OCI-LY7 (cell line): Measurements from ENCODE around the gene EGFR. TPM values are rescaled to one million over a fixed set of nuclear protein-coding genes. Genes with fewer than 3 reads are reported as not detected.

Experiments used
- Bru-seq: library from RNA; stranded (reverse); fragments of 400-500 nt; gene quantifications from one replicate; lab custom pipeline; 2021; lab: Mats Ljungman, UMichigan
- BruChase-seq, 2 experiments: library from RNA; stranded (reverse); fragments of 400-500 nt; gene quantifications; one replicate each; lab custom pipeline; 2021; lab: Mats Ljungman, UMichigan
- BruUV-seq: library from RNA; stranded (reverse); fragments of 400-500 nt; replicated peaks from 2 replicates; lab custom pipeline; 2021; lab: Mats Ljungman, UMichigan
- CTCF ChIA-PET: fragments of 300-600 bp; sonication (Branson Sonifier 250); formaldehyde crosslinking; loops from one replicate; lab custom pipeline; 2022; ENCODE audit warnings: antibody characterized with exemption; ENCODE audit not compliant: unreplicated experiment; lab: Charles Lee
- POLR2A ChIA-PET: fragments of 300-600 bp; sonication (Branson Sonifier 250); formaldehyde crosslinking; loops from one replicate; lab custom pipeline; 2022; ENCODE audit warnings: antibody characterized with exemption; lab: Charles Lee
- DNase-seq: peaks from one replicate; pipeline ENCODE4 v3.0.0-alpha.2; 2015; ENCODE audit warnings: low spot score
- H2AFZ ChIP-seq: fragments of 200-600 bp; sonication (generic), shearing (Covaris generic); 2 replicates; pipeline ENCODE4 v1.6.1; 2014; ENCODE audit warnings: mild to moderate bottlenecking, antibody characterized with exemption, low read length, moderate library complexity
- H3K27ac ChIP-seq: fragments of 200-600 bp; sonication (generic); 2 replicates; pipeline ENCODE4 v1.5.1; 2014; ENCODE audit warnings: mixed run types, low read depth, mild to moderate bottlenecking, moderate library complexity, low read length, inconsistent platforms; ENCODE audit not compliant: poor library complexity, severe bottlenecking
- H3K36me3 ChIP-seq: fragments of 200-600 bp; sonication (generic); 2 replicates; pipeline ENCODE4 v1.6.1; 2014; ENCODE audit warnings: mild to moderate bottlenecking, antibody characterized with exemption, low read length, moderate library complexity, mixed read lengths; ENCODE audit not compliant: insufficient read depth
- H3K4me1 ChIP-seq: fragments of 200-600 bp; sonication (generic); 2 replicates; pipeline ENCODE4 v1.5.1; 2014; ENCODE audit warnings: mild to moderate bottlenecking, low read length; ENCODE audit not compliant: insufficient read depth, poor library complexity, severe bottlenecking
- H3K4me2 ChIP-seq: fragments of 200-600 bp; sonication (generic); 2 replicates; pipeline ENCODE4 v1.6.1; 2014; ENCODE audit warnings: mild to moderate bottlenecking, low read length
- H3K4me3 ChIP-seq: fragments of 200-600 bp; sonication (generic); 2 replicates; pipeline ENCODE4 v1.5.1; 2014; ENCODE audit warnings: mild to moderate bottlenecking, low read depth, low read length; ENCODE audit not compliant: poor library complexity, severe bottlenecking
- H3K79me2 ChIP-seq: fragments of 200-600 bp; sonication (generic); 2 replicates; pipeline ENCODE4 v1.6.1; 2016; ENCODE audit warnings: low read depth, mild to moderate bottlenecking, low read length, moderate library complexity, mixed read lengths; ENCODE audit not compliant: insufficient read depth
- H3K9me2 ChIP-seq: fragments of 200-600 bp; sonication (generic); 2 replicates; pipeline ENCODE4 v1.6.1; 2016; ENCODE audit warnings: mild to moderate bottlenecking, low read length, mixed read lengths; ENCODE audit not compliant: insufficient read depth
- H3K9me3 ChIP-seq: fragments of 200-600 bp; sonication (generic); 2 replicates; pipeline ENCODE4 v1.6.1; 2014; ENCODE audit warnings: mild to moderate bottlenecking, mixed run types, low read length, mixed read lengths
- H4K20me1 ChIP-seq: fragments of 200-600 bp; sonication (generic); 2 replicates; pipeline ENCODE4 v1.6.1; 2014; ENCODE audit warnings: mild to moderate bottlenecking, antibody characterized with exemption, low read length, moderate library complexity, mixed read lengths; ENCODE audit not compliant: insufficient read depth
- CTCF ChIP-seq: fragments of 200-600 bp; sonication (generic); conservative IDR thresholded peaks from 2 replicates; pipeline ENCODE4 v1.5.1; 2014; ENCODE audit warnings: mild to moderate bottlenecking, antibody characterized with exemption, low read length, moderate library complexity, mixed read lengths
- EZH2phosphoT487 ChIP-seq: fragments of 200-600 bp; sonication (generic); IDR thresholded peaks from 2 replicates; pipeline ENCODE4 v1.6.1; 2018; ENCODE audit warnings: low read depth, borderline replicate concordance, mild to moderate bottlenecking, mixed run types, antibody characterized with exemption, low read length, moderate library complexity, mixed read lengths
- intact Hi-C: fragments of 100-400 bp; cut with micrococcal nuclease; formaldehyde crosslinking; loops from one replicate; pipeline ENCODE4 v1.10.0; 2022; ENCODE audit not compliant: unreplicated experiment
- long read RNA-seq: library from polyadenylated mRNA; stranded (forward); transcript quantifications from one replicate; pipeline ENCODE4 v2.0.0, GENCODE V29; 2022
- total RNA-seq, 2 experiments: library from RNA; depleted of rRNA in 1 of 2; stranded (reverse); fragments of >200 nt in 1 of 2; shearing (Covaris generic) in 1 of 2; gene quantifications; 2 replicates each; pipeline ENCODE4 v1.2.3, GENCODE V29; 2014 to 2022

The EGFR gene
- 0.18 TPM in 1 of 2 replicates, not detected in the other for total RNA-seq (2014; rRNA removed; shearing (Covaris generic))
- total RNA-seq (2022): 0.15 and 0.27 TPM in 2 replicates
- percentile 17 among the genes with signal in this experiment for Bru-seq, nascent RNA
- percentile 13 among the genes with signal in this experiment for BruChase-seq, experiment 1, labeled RNA remaining after a 6-hour chase
- BruChase-seq, experiment 2, labeled RNA remaining after a 2-hour chase: percentile 16 among the genes with signal in this experiment
- long read RNA-seq: 0 reads

- ChIA-PET POLR2A (no interaction called here), CTCF (no interaction called here)
- DNase-seq: no peak
- H3K9me2 ChIP-seq: no peaks in the 10 kb centered on the region
- TF ChIP-seq EZH2phosphoT487: no peak
- no peak for TF ChIP-seq CTCF
- no peak within 1 kb of the TSS for H3K4me3 ChIP-seq
- no peaks in the 10 kb centered on the region for H4K20me1 ChIP-seq
- no peak within 1 kb of the TSS for H3K4me2 ChIP-seq
- no peaks in the 10 kb centered on the region for H3K36me3 ChIP-seq
- no TSS peak for BruUV-seq
- intact Hi-C loops: no loop called here
- H3K27ac ChIP-seq: no peak within 1 kb of the TSS
- no peaks in the 10 kb centered on the region for H3K79me2 ChIP-seq
- no peaks in the 10 kb centered on the region for H3K9me3 ChIP-seq
- H2AFZ ChIP-seq: no peak within 1 kb of the TSS
- H3K4me1 ChIP-seq: no peaks in the 10 kb centered on the region
These were observed at the start of gene EGFR for GRCh38 chr7:55018361-55019190. Gene EGFR (plus strand): TSS chr7:55019017. CDS start chr7:55019278, 261 bp downstream.

GRCh38 chr7:54969208-54969967 is 49.4 kb upstream of the EGFR start:
- H2AFZ ChIP-seq: no peak overlapping the region
- intact Hi-C loops: no loop called here
- no peak for DNase-seq
- no peaks in the 10 kb centered on the region for H3K36me3 ChIP-seq
- TF ChIP-seq CTCF (no peak), EZH2phosphoT487 (no peak)
- no peaks in the 10 kb centered on the region for H3K79me2 ChIP-seq
- BruUV-seq: no TSS peak
- no peak overlapping the region for H3K27ac ChIP-seq
- H3K4me1 ChIP-seq: no peaks in the 10 kb centered on the region
- POLR2A ChIA-PET: no interaction called here
- no peaks in the 10 kb centered on the region for H4K20me1 ChIP-seq
- no peak overlapping the region for H3K4me3 ChIP-seq
- H3K4me2 ChIP-seq: no peak overlapping the region
- H3K9me2 ChIP-seq: no peaks in the 10 kb centered on the region
- H3K9me3 ChIP-seq: 0 out of 2 replicates have a peak, but pooled peaks cover 5% of the 10 kb centered on the region
- CTCF ChIA-PET: no interaction called here
